Hepatocyte (in vitro differentiated cells): ENCODE results near the gene CABYR.

Experiments used
- CTCF ChIP-seq: fragments of 200-600 bp; sonication (generic); IDR thresholded peaks from 2 replicates; pipeline ENCODE4 v1.5.1; 2016; ENCODE audit warnings: antibody characterized with exemption, mild to moderate bottlenecking; ENCODE audit not compliant: poor library complexity
- EZH2 ChIP-seq: fragments of 200-600 bp; sonication (generic); IDR thresholded peaks from 2 replicates; pipeline ENCODE4 v1.6.1; 2016; ENCODE audit warnings: antibody characterized with exemption, mild to moderate bottlenecking, borderline replicate concordance

DNA sequence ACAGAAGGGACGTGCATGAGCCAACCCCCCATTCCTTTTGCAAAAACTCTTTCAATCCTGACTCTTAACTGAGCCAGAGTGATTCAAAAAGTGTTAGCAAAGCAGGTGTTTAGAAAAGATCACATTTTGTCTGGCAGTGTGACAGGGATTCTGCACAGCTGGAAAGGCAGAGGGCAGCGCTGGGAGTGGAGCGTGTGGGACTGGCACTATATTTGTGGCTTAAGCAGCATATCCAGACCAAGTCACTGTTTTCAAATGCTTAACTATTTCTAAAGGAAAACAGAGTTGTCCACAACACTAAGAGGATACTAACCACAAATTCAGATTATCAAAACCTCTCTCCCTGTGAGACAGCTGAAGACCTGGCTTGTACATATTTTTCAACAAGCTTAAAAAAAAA lies 19.0 kb downstream of the CABYR start:
- no peak for TF ChIP-seq EZH2
- TF ChIP-seq CTCF: no peak
